GM23338 (cell line): Measurements from ENCODE around the gene PPFIBP2. TPM values are rescaled to one million over a fixed set of nuclear protein-coding genes. Genes with fewer than 3 reads are reported as not detected.

Experiments
- CREB1 ChIP-seq: fragments of 250-450 bp; sonication (Bioruptor Pico); IDR thresholded peaks from 2 replicates; pipeline ENCODE4 v1.5.0; 2020; ENCODE audit warnings: low read depth, mild to moderate bottlenecking, moderate library complexity
- EZH2 ChIP-seq: fragments of 200-600 bp; sonication (generic); IDR thresholded peaks from one replicate; pipeline ENCODE4 v1.8.0; 2017; ENCODE audit warnings: antibody characterized with exemption, mild to moderate bottlenecking, low read depth; ENCODE audit not compliant: unreplicated experiment
- EZH2phosphoT487 ChIP-seq: fragments of 200-600 bp; sonication (generic); IDR thresholded peaks from one replicate; pipeline ENCODE4 v1.8.1; 2018; ENCODE audit warnings: antibody characterized with exemption; ENCODE audit not compliant: unreplicated experiment
- JUNB ChIP-seq: IDR thresholded peaks from one replicate; pipeline ENCODE4 v1.6.1; 2016; ENCODE audit warnings: antibody characterized with exemption; ENCODE audit not compliant: unreplicated experiment
- POLR2AphosphoS5 ChIP-seq: IDR thresholded peaks from 2 replicates; pipeline ENCODE4 v1.6.1; 2016; ENCODE audit warnings: antibody characterized with exemption, low read depth
- STAT1 ChIP-seq: IDR thresholded peaks from one replicate; pipeline ENCODE4 v1.6.1; 2016; ENCODE audit warnings: antibody characterized with exemption; ENCODE audit not compliant: unreplicated experiment
- ZNF114 ChIP-seq: fragments of 250-450 bp; sonication (Bioruptor Pico); IDR thresholded peaks from 2 replicates; pipeline ENCODE4 v1.5.0; 2020; ENCODE audit warnings: mild to moderate bottlenecking, moderate library complexity
- ZNF331 ChIP-seq: fragments of 250-450 bp; sonication (Bioruptor Pico); IDR thresholded peaks from 2 replicates; pipeline ENCODE4 v1.5.0; 2020; ENCODE audit warnings: low read depth, mild to moderate bottlenecking, moderate library complexity
- polyA plus RNA-seq: library from polyadenylated mRNA; unstranded; fragments of >200 nt; fragmentation: Nextera tagmentation; extraction: Ambion mirVana; gene quantifications from 2 replicates; pipeline ENCODE4 v1.2.1, GENCODE V29; 2016
- total RNA-seq: library from RNA; depleted of rRNA; stranded (reverse); fragments of >200 nt; shearing (Covaris generic); gene quantifications from 2 replicates; pipeline ENCODE4 v1.2.3, GENCODE V29; 2014
- TF ChIP-seq, protein P1 (sequence below): IDR thresholded peaks from 2 replicates; pipeline ENCODE4 v1.6.1; 2016; ENCODE audit warnings: antibody characterized with exemption
- TF ChIP-seq, protein P2 (sequence below): IDR thresholded peaks from one replicate; pipeline ENCODE4 v1.6.1; 2018; ENCODE audit warnings: antibody characterized with exemption; ENCODE audit not compliant: unreplicated experiment
- TF ChIP-seq, protein P3 (sequence below), 2 experiments: fragments of 200-600 bp in 1 of 2; sonication (generic) in 1 of 2; conservative IDR thresholded peaks; 2 replicates each; pipeline versions ENCODE4 v1.5.1 to v1.6.1; 2016 to 2017; ENCODE audit warnings: antibody characterized with exemption in 2 of 2, low read depth in 2 of 2, mild to moderate bottlenecking in 2 of 2, moderate library complexity in 1 of 2

PPFIBP2 gene
- total and polyA plus RNA-seq, 2 experiments from 2014 or later, result 7.1 to 14.8 TPM

DNA sequence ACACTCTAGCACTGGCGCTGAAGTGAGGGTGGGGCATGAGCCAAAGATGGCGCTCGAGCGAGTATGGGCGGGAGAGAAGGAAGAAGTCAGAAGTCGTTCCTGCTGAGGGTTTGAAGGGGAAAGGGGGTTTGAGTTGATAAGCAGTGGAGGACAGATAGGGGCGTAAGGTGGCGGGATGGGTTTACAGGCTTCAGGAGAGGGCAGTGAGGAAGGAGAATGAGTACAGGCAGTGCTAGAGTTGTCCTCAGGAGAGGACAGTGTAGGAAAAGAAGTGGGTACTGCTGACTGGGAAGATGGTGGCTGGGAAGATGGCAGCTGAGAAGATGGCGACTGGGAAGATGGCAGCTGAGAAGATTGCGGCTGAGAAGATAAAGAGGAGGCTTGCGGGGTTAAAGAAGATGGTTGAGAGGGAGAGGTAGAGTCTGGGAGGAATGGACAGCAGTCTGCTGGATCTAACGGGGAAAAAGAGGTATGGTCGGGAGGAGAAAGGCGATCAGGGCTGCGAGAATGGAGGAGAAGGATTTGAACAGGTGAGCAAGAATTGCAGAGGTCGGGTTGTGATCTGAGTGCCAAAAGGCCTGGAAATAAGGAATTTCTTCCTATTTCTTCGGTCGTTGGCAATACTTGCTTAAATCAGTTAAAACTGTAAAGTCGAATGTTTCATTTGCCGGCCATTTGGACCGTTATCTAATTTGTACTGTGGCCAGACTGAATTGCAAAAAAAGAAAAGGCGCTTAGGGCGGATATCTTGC, 5.2 kb downstream of the PPFIBP2 start (continued):
- TF ChIP-seq, protein P1, sequence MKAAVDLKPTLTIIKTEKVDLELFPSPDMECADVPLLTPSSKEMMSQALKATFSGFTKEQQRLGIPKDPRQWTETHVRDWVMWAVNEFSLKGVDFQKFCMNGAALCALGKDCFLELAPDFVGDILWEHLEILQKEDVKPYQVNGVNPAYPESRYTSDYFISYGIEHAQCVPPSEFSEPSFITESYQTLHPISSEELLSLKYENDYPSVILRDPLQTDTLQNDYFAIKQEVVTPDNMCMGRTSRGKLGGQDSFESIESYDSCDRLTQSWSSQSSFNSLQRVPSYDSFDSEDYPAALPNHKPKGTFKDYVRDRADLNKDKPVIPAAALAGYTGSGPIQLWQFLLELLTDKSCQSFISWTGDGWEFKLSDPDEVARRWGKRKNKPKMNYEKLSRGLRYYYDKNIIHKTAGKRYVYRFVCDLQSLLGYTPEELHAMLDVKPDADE, result no peak
- no peak for TF ChIP-seq POLR2AphosphoS5
- TF ChIP-seq ZNF331 (CRISPR knock-in tag), result no peak
- TF ChIP-seq JUNB, result no peak
- no peak for TF ChIP-seq STAT1
- TF ChIP-seq EZH2, result no peak
- TF ChIP-seq EZH2phosphoT487, result no peak
- TF ChIP-seq CREB1 (CRISPR knock-in tag), result no peak
- TF ChIP-seq ZNF114, result no peak
- TF ChIP-seq, protein P2, sequence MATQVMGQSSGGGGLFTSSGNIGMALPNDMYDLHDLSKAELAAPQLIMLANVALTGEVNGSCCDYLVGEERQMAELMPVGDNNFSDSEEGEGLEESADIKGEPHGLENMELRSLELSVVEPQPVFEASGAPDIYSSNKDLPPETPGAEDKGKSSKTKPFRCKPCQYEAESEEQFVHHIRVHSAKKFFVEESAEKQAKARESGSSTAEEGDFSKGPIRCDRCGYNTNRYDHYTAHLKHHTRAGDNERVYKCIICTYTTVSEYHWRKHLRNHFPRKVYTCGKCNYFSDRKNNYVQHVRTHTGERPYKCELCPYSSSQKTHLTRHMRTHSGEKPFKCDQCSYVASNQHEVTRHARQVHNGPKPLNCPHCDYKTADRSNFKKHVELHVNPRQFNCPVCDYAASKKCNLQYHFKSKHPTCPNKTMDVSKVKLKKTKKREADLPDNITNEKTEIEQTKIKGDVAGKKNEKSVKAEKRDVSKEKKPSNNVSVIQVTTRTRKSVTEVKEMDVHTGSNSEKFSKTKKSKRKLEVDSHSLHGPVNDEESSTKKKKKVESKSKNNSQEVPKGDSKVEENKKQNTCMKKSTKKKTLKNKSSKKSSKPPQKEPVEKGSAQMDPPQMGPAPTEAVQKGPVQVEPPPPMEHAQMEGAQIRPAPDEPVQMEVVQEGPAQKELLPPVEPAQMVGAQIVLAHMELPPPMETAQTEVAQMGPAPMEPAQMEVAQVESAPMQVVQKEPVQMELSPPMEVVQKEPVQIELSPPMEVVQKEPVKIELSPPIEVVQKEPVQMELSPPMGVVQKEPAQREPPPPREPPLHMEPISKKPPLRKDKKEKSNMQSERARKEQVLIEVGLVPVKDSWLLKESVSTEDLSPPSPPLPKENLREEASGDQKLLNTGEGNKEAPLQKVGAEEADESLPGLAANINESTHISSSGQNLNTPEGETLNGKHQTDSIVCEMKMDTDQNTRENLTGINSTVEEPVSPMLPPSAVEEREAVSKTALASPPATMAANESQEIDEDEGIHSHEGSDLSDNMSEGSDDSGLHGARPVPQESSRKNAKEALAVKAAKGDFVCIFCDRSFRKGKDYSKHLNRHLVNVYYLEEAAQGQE, result no peak
- TF ChIP-seq, protein P3, sequence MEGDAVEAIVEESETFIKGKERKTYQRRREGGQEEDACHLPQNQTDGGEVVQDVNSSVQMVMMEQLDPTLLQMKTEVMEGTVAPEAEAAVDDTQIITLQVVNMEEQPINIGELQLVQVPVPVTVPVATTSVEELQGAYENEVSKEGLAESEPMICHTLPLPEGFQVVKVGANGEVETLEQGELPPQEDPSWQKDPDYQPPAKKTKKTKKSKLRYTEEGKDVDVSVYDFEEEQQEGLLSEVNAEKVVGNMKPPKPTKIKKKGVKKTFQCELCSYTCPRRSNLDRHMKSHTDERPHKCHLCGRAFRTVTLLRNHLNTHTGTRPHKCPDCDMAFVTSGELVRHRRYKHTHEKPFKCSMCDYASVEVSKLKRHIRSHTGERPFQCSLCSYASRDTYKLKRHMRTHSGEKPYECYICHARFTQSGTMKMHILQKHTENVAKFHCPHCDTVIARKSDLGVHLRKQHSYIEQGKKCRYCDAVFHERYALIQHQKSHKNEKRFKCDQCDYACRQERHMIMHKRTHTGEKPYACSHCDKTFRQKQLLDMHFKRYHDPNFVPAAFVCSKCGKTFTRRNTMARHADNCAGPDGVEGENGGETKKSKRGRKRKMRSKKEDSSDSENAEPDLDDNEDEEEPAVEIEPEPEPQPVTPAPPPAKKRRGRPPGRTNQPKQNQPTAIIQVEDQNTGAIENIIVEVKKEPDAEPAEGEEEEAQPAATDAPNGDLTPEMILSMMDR (conservative IDR thresholded peaks at IDR 0.05; ENCODE audit: low read depth in 2 of 2), result no peak
